Esophagus squamous epithelium (tissue), 5 donors: Measurements from ENCODE around the gene CALN1. TPM values are rescaled to one million over a fixed set of nuclear protein-coding genes. Genes with fewer than 3 reads are reported as not detected.

Experiments used
- DNase-seq: peaks from one replicate; lab custom pipeline; 2025; lab: John Stamatoyannopoulos, UW
- H3K27ac ChIP-seq, 4 donors: fragments of 200-600 bp; sonication (generic); one replicate each; pipeline ENCODE4 v1.5.1; 2016 to 2019; ENCODE audit warnings: mild to moderate bottlenecking in 1 of 4
- H3K27me3 ChIP-seq, 4 donors: fragments of 200-600 bp; sonication (generic); 1 replicate in 3 of 4; 2 replicates in 1 of 4; pipeline versions ENCODE4 v1.5.1 to v1.6.0; 2017 to 2021; ENCODE audit warnings: antibody characterized with exemption in 1 of 4
- H3K36me3 ChIP-seq, 3 donors: fragments of 200-600 bp; sonication (generic); one replicate each; pipeline ENCODE4 v1.5.1; 2016 to 2019
- H3K4me1 ChIP-seq, 3 donors: fragments of 200-600 bp; sonication (generic); one replicate each; pipeline ENCODE4 v1.5.1; 2017 to 2019
- H3K4me3 ChIP-seq, 4 donors: fragments of 200-600 bp; sonication (generic); 1 replicate in 3 of 4; 2 replicates in 1 of 4; pipeline ENCODE4 v1.5.1; 2016 to 2019; ENCODE audit warnings: mild to moderate bottlenecking in 2 of 4, moderate library complexity in 1 of 4
- H3K9me3 ChIP-seq, 3 donors: fragments of 200-600 bp; sonication (generic); one replicate each; pipeline ENCODE4 v1.5.1; 2016 to 2019
- CTCF ChIP-seq, 6 experiments: fragments of 450-650 bp in 4 of 6; fragments of 200-600 bp in 2 of 6; sonication (generic) in 2 of 6; IDR thresholded peaks; one replicate each; pipeline ENCODE4 v1.5.1; 2016 to 2019; ENCODE audit warnings: antibody characterized with exemption in 6 of 6, mild to moderate bottlenecking in 4 of 6, moderate library complexity in 4 of 6
- POLR2A ChIP-seq, 4 donors: fragments of 450-650 bp; IDR thresholded peaks; one replicate each; pipeline ENCODE4 v1.6.1; 2017; ENCODE audit warnings: antibody characterized with exemption in 4 of 4, mild to moderate bottlenecking in 4 of 4, moderate library complexity in 3 of 4
- WGBS, 2 donors: methylation state at CpG; one replicate each; pipeline ENCODE4 v1.1.5; 2018; 5-methylcytosine and 5-hydroxymethylcytosine counted together
- intact Hi-C: fragments of 100-400 bp; cut with DNase I; formaldehyde crosslinking; loops from one replicate; pipeline ENCODE4 v1.15.0; 2022
- total RNA-seq, 4 donors: library from RNA; depleted of rRNA; stranded (reverse); fragments of >200 nt; gene quantifications; one replicate each; pipeline ENCODE4 v1.1.0, GENCODE V29; 2016
- donor health status: DM: yes; HTN: yes; CAD: no.

The CALN1 gene
- total RNA-seq, 4 donors from 2014 or later: 0.83 TPM; not detected in 3

GRCh38 chr7:71911051-71911450 is 501.1 kb downstream of the CALN1 start:
- DNase-seq: no peak
- H3K27me3 ChIP-seq: no peaks in the 10 kb centered on the region
- H3K36me3 ChIP-seq: no peaks in the 10 kb centered on the region
- H3K4me1 ChIP-seq: no peaks in the 10 kb centered on the region
- H3K4me3 ChIP-seq: no peak overlapping the region
- intact Hi-C loops: no loop called here
- H3K9me3 ChIP-seq: no peaks in the 10 kb centered on the region
- 67 to 73% methylated on average over 5 of the region's 5 CpGs for WGBS, 2 donors
- no peak overlapping the region for H3K27ac ChIP-seq
- TF ChIP-seq POLR2A (IDR thresholded peaks at IDR 0.05): no peak
- no peak for TF ChIP-seq CTCF (IDR thresholded peaks at IDR 0.05)

GRCh38 chr7:71905821-71906220 is 506.3 kb downstream of the CALN1 start:
- TF ChIP-seq POLR2A (IDR thresholded peaks at IDR 0.05) (no peak), CTCF (IDR thresholded peaks at IDR 0.05) (no peak)
- H3K4me1 ChIP-seq: no peaks in the 10 kb centered on the region
- no peak overlapping the region for H3K4me3 ChIP-seq
- no peaks in the 10 kb centered on the region for H3K36me3 ChIP-seq
- no peak for DNase-seq
- H3K27me3 ChIP-seq: no peaks in the 10 kb centered on the region
- intact Hi-C loops: no loop called here
- H3K27ac ChIP-seq: no peak overlapping the region
- H3K9me3 ChIP-seq: no peaks in the 10 kb centered on the region
- 83% methylated on average over 1 of the region's 1 CpG; no CpG with 5 or more reads in 1 of the 2 donors for WGBS, 2 donors

- DNase-seq: no peak
- intact Hi-C loops: no loop called here
- WGBS, 2 donors: 88 to 91% methylated on average over 4 of the region's 4 CpGs
Measured at GRCh38 chr7:71904484-71904883, 507.7 kb downstream of the CALN1 start.

GRCh38 chr7:71900556-71900955 is 511.6 kb downstream of the CALN1 start:
- intact Hi-C loops: no loop called here
- no peaks in the 10 kb centered on the region for H3K36me3 ChIP-seq
- no peak overlapping the region for H3K4me3 ChIP-seq
- DNase-seq: no peak
- H3K27me3 ChIP-seq: no peaks in the 10 kb centered on the region
- no peak for TF ChIP-seq POLR2A (IDR thresholded peaks at IDR 0.05)
- no peak for TF ChIP-seq CTCF (IDR thresholded peaks at IDR 0.05)
- no peak overlapping the region for H3K27ac ChIP-seq
- H3K9me3 ChIP-seq: no peaks in the 10 kb centered on the region
- no peaks in the 10 kb centered on the region for H3K4me1 ChIP-seq
- WGBS, 2 donors: 43 to 44% methylated on average over 1 to 3 of the region's 3 CpGs

More at GRCh38 chr7:71904484-71904883, 507.7 kb downstream of the CALN1 start:
- H3K4me1 ChIP-seq: no peaks in the 10 kb centered on the region
- H3K27me3 ChIP-seq: no peaks in the 10 kb centered on the region
- TF ChIP-seq POLR2A (IDR thresholded peaks at IDR 0.05): no peak
- no peak for TF ChIP-seq CTCF (IDR thresholded peaks at IDR 0.05)
- no peak overlapping the region for H3K4me3 ChIP-seq
- no peaks in the 10 kb centered on the region for H3K9me3 ChIP-seq
- H3K36me3 ChIP-seq: no peaks in the 10 kb centered on the region
- no peak overlapping the region for H3K27ac ChIP-seq

- H3K4me1 ChIP-seq: no peaks in the 10 kb centered on the region
- no peak for TF ChIP-seq POLR2A (IDR thresholded peaks at IDR 0.05)
- TF ChIP-seq CTCF (IDR thresholded peaks at IDR 0.05): no peak
- H3K27ac ChIP-seq: no peak overlapping the region
- 63 to 88% methylated on average over 2 of the region's 2 CpGs for WGBS, 2 donors
- H3K4me3 ChIP-seq: no peak overlapping the region
- no peak for DNase-seq
- intact Hi-C loops: loop anchor here (10.0 kb wide), 1 partner anchor 58 kb away; no protein-coding TSS in a partner anchor
- H3K36me3 ChIP-seq: no peaks in the 10 kb centered on the region
- H3K27me3 ChIP-seq: no peaks in the 10 kb centered on the region
- no peaks in the 10 kb centered on the region for H3K9me3 ChIP-seq
Measured at GRCh38 chr7:71896535-71896934, 515.6 kb downstream of the CALN1 start.
